Heart left ventricle (tissue), 13 donors: ENCODE results near the gene WIPF2.
"Not testable (repeated sequence)": the region's sequence is repeated elsewhere in the genome, so short reads cannot be mapped to it uniquely, and the experiment has no call there.

Experiments
- POLR2A ChIP-seq, 2 donors: fragments of 450-650 bp; IDR thresholded peaks; one replicate each; pipeline ENCODE4 v1.6.1; 2017; ENCODE audit warnings: antibody characterized with exemption in 2 of 2, mild to moderate bottlenecking in 2 of 2, moderate library complexity in 2 of 2
- TF ChIP-seq, protein P1 (sequence below), 12 donors: fragments of 200-600 bp; sonication (generic) in 4 of 12; IDR thresholded peaks; one replicate each; pipeline versions ENCODE4 v1.5.0 to v1.8.0; 2018 to 2022; ENCODE audit warnings: antibody characterized with exemption in 12 of 12, mild to moderate bottlenecking in 5 of 12
- donor health status: ischemic (EF 13 %, LVEDD 7.1; RV severe dilation, severe dysfunction).
- donor health status: DM: no; HTN: yes; CAD: no.
- donor health status: DM: no; HTN: no; CAD: no.
- donor health status: ischemic (EF 25% LVEDD 6.9; RV normal size, moderate dysfunction).
- donor health status: ischemic (EF 25% LVEDD 5.7; RV mildly dilated, moderate dysfunction).
- donor health status: ischemic (EF 35%, LVEDD 5.7; RV mildly dilated, moderate dysfunction).
- donor health status: nonischemic (EF 11% LVEDD 7.7; RV severe dilation, severe dysfunction).
- donor health status: DM: yes; HTN: yes; CAD: no.
- donor health status: PGD.
- donor health status: ischemic (EF 29% LVEDD 5.4; RV normal size, mild dysfunction).
- donor health status: nonischemic (EF 23%, LVEDD 6.1; RV moderate dilation, normal function).

DNA sequence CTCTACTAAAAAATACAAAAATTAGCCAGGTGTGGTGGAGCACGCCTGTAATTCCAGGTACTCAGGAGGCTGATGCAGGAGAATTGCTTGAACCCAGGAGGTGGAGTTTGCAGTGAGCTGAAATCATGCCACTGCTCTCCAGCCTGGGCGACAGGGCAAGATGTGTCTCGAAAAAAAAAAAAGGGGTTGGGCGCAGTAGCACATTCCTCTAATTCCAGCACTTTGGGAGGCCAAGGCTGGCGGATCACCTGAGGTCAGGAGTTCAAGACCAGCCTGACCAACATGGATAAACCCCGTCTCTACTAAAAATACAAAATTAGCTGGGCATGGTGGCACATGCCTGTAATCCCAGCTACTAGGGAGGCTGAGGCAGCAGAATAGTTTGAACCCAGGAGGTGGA is 5.2 kb upstream of the WIPF2 start:
- TF ChIP-seq, protein P1, sequence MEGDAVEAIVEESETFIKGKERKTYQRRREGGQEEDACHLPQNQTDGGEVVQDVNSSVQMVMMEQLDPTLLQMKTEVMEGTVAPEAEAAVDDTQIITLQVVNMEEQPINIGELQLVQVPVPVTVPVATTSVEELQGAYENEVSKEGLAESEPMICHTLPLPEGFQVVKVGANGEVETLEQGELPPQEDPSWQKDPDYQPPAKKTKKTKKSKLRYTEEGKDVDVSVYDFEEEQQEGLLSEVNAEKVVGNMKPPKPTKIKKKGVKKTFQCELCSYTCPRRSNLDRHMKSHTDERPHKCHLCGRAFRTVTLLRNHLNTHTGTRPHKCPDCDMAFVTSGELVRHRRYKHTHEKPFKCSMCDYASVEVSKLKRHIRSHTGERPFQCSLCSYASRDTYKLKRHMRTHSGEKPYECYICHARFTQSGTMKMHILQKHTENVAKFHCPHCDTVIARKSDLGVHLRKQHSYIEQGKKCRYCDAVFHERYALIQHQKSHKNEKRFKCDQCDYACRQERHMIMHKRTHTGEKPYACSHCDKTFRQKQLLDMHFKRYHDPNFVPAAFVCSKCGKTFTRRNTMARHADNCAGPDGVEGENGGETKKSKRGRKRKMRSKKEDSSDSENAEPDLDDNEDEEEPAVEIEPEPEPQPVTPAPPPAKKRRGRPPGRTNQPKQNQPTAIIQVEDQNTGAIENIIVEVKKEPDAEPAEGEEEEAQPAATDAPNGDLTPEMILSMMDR (IDR thresholded peaks at IDR 0.05) = not testable (repeated sequence)
- not testable (repeated sequence) for TF ChIP-seq POLR2A (IDR thresholded peaks at IDR 0.05)
